ENCODE measurements around the gene WFS1.

Gene WFS1

DNA sequence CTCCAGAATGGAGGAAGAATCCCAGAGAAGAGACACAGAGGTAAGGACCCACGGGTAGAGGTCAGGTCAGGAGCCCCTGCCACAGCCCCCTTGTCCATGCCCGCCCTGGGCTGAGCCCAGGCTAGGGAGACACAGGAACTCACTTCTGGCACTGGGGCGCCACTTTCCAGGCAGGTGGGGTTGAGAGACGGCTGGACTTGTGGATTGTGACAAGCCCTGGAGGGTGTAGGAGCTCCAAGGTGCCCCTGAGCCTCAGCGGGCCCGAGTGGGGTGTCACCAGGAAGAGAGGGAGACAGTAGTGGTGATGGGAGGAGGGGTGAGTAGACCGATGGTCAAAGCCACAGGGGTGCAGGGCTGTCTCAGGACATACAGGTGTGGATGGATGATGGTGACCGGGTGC is 58.9 kb downstream of the WFS1 start:
- Mint-ChIP-seq H3K27me3 (ENCODE audit: low read depth, poor library complexity) (peaks cover 32% of the 10 kb centered on the region), H3K36me3 (ENCODE audit: low read depth) (no peaks in the 10 kb centered on the region), H3K27ac (no peak overlapping the region), H3K4me3 (no peak overlapping the region), H3K4me1 (peaks cover 10% of the 10 kb centered on the region), H3K9me3 (no peaks in the 10 kb centered on the region)
- TF ChIP-seq, protein P1, sequence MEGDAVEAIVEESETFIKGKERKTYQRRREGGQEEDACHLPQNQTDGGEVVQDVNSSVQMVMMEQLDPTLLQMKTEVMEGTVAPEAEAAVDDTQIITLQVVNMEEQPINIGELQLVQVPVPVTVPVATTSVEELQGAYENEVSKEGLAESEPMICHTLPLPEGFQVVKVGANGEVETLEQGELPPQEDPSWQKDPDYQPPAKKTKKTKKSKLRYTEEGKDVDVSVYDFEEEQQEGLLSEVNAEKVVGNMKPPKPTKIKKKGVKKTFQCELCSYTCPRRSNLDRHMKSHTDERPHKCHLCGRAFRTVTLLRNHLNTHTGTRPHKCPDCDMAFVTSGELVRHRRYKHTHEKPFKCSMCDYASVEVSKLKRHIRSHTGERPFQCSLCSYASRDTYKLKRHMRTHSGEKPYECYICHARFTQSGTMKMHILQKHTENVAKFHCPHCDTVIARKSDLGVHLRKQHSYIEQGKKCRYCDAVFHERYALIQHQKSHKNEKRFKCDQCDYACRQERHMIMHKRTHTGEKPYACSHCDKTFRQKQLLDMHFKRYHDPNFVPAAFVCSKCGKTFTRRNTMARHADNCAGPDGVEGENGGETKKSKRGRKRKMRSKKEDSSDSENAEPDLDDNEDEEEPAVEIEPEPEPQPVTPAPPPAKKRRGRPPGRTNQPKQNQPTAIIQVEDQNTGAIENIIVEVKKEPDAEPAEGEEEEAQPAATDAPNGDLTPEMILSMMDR (IDR thresholded peaks at IDR 0.05), result no peak
- DNase-seq, result no peak

DNA sequence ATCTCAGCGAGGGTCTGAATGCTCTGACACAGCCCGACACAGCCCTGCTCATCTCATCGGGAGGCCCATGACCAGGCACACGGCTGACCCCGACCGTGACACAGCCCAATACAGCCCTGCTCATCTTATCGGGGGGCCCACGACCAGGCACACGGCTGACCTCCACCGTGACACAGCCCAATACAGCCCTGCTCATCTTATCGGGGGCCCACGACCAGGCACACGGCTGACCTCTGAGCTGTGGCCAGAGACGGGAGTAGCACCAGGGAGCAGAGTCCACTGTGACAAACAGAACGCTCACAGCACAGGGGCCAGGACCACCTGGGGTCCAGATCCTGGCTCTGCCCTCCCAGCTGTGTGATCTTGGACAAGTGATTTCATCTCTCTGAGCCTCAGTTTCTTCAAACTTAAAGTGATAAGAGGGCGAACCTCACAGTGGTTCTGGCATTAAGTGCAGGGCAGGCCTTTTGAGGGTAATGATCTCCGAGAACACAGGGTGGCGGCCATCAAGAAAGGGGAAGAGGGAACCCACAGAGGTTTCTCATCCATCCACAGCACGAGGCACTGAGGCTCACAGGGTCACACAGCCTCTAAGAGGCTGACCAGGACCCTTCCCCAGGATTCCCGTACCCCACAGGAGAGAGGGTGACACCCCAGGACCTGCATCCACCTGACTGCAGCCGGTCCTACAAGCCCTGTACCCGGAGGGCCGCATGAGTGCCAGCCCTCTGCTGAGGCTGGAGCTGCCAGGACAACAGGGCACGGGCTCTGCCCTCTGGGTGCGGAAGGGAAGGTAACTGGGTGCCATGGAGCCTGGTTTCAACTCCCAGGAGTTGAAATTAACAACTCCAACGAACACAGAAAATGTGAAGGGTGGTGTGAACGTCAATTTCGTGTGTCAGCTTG is 60.1 kb downstream of the WFS1 start:
- no peak for DNase-seq
- no peak overlapping the region for H3K27ac Mint-ChIP-seq
- H3K4me3 Mint-ChIP-seq, result no peak overlapping the region
- peaks cover 4% of the 10 kb centered on the region for H3K4me1 Mint-ChIP-seq
- H3K36me3 Mint-ChIP-seq (ENCODE audit: low read depth), result no peaks in the 10 kb centered on the region
- H3K9me3 Mint-ChIP-seq, result no peaks in the 10 kb centered on the region
- TF ChIP-seq, protein P1 (IDR thresholded peaks at IDR 0.05), result no peak
- peaks cover 28% of the 10 kb centered on the region for H3K27me3 Mint-ChIP-seq (ENCODE audit: low read depth, poor library complexity)

DNA sequence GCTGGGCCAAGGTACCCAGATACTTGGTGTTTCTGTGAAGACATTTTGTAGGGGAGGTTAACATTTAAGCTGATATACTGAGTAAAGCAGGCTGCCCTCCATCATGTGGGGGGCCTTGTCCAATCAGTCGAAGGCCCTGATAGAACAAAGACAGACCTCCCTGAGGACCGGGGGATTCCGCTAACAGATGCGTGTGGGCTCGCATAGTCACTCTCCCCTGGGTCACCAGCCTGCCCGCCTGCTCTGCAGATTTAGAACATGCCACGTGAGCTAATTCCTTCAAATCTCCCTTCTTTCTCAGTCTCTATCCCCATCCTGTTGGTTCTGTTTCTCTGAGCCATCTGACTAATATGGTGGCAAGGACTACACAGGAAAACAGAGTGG is 60.7 kb downstream of the WFS1 start:
- TF ChIP-seq, protein P1 (IDR thresholded peaks at IDR 0.05), result no peak
- H3K27ac Mint-ChIP-seq, result no peak overlapping the region
- no peaks in the 10 kb centered on the region for H3K36me3 Mint-ChIP-seq (ENCODE audit: low read depth)
- H3K4me3 Mint-ChIP-seq, result no peak overlapping the region
- H3K9me3 Mint-ChIP-seq, result no peaks in the 10 kb centered on the region
- H3K27me3 Mint-ChIP-seq (ENCODE audit: low read depth, poor library complexity), result peaks cover 28% of the 10 kb centered on the region
- no peak for DNase-seq
- no peaks in the 10 kb centered on the region for H3K4me1 Mint-ChIP-seq

DNA sequence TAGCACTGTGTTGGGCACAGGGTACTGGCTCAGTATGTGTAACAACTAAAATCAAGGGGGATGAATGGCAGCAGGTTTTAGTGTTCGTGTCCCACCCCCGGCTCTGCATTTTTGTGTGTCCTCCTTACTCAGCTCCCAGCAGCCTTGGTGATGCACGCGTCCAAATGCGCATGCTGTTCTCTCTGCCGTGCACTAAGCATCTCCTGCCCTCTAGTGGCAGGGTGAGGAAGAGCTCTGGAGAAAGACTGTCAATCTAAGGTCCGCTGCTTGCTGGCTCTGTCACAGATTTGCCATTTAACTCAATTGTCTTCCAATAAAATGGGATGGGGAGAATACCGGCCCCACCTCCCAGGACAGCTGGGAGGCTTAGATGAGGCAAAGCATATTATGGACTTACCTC is 61.4 kb downstream of the WFS1 start:
- TF ChIP-seq, protein P1 (IDR thresholded peaks at IDR 0.05), result peak; percentile 42
- no peak for DNase-seq
- no peak overlapping the region for H3K27ac Mint-ChIP-seq
- no peak overlapping the region for H3K4me3 Mint-ChIP-seq
- H3K9me3 Mint-ChIP-seq, result no peaks in the 10 kb centered on the region
- H3K27me3 Mint-ChIP-seq (ENCODE audit: low read depth, poor library complexity), result peaks cover 28% of the 10 kb centered on the region
- H3K36me3 Mint-ChIP-seq (ENCODE audit: low read depth), result no peaks in the 10 kb centered on the region
- no peaks in the 10 kb centered on the region for H3K4me1 Mint-ChIP-seq

DNA sequence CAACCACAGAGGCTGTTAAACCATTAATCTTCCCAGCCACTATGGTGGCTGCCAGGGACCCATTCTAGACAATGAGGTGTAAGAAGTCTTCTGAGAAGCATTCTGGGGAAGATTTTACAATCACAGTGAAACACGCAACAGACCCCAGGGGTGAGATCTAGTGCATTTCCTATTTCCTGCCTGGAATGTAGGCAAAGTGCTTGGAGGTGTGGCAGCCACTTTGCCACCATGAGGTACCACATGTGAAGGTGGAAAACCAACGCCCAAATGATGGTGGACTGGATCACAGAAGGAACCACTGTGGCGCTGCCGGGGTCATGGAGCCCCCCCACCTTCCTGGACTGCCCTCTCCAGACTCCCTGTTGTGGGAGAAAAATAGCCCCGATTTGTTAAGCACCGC is 61.8 kb downstream of the WFS1 start:
- Mint-ChIP-seq H3K36me3 (ENCODE audit: low read depth) (no peaks in the 10 kb centered on the region), H3K9me3 (no peaks in the 10 kb centered on the region), H3K27ac (no peak overlapping the region), H3K4me3 (no peak overlapping the region), H3K4me1 (no peaks in the 10 kb centered on the region), H3K27me3 (ENCODE audit: low read depth, poor library complexity) (peaks cover 28% of the 10 kb centered on the region)
- TF ChIP-seq, protein P1 (IDR thresholded peaks at IDR 0.05), result no peak
- DNase-seq, result no peak
